DND-41 (cell line): ENCODE data around the gene ADSS1.

Experiments
- ATAC-seq: fragments of 200-7000 bp; cut with Tn5 transposase; 3 replicates; pipeline ENCODE4 v1.9.1; 2021; ENCODE audit warnings: low read depth; ENCODE audit not compliant: insufficient read depth
- DNase-seq: peaks from one replicate; pipeline ENCODE4 v3.0.0-alpha.2; 2020
- H2AFZ ChIP-seq: 2 replicates; pipeline ENCODE4 v1.6.0; 2012; ENCODE audit warnings: low read depth, low read length
- H3K27ac ChIP-seq: 2 replicates; pipeline ENCODE4 v1.5.1; 2012; ENCODE audit warnings: low read length, inconsistent platforms
- H3K27me3 ChIP-seq: fragments of 200-600 bp; sonication (generic); 2 replicates; pipeline ENCODE4 v1.6.0; 2012; ENCODE audit warnings: low read length, mild to moderate bottlenecking, inconsistent platforms; ENCODE audit not compliant: insufficient read depth, poor library complexity
- H3K36me3 ChIP-seq: 2 replicates; pipeline ENCODE4 v1.5.1; 2012; ENCODE audit warnings: low read length, inconsistent platforms; ENCODE audit not compliant: insufficient read depth
- H3K4me1 ChIP-seq: 2 replicates; pipeline ENCODE4 v1.5.1; 2012; ENCODE audit warnings: mild to moderate bottlenecking, low read length; ENCODE audit not compliant: insufficient read depth
- H3K4me2 ChIP-seq: 2 replicates; pipeline ENCODE4 v1.6.0; 2012; ENCODE audit warnings: mild to moderate bottlenecking, moderate library complexity, low read length, inconsistent platforms; ENCODE audit not compliant: insufficient read depth
- H3K4me3 ChIP-seq, 2 experiments: fragments of 200-600 bp in 1 of 2; shearing (Covaris generic) in 1 of 2; 2 replicates each; pipeline ENCODE4 v1.5.1; 2012 to 2016; ENCODE audit warnings: inconsistent platforms in 2 of 2, low read length in 2 of 2, mild to moderate bottlenecking in 2 of 2, low read depth in 1 of 2, moderate library complexity in 1 of 2
- H3K79me2 ChIP-seq: 2 replicates; pipeline ENCODE4 v1.6.0; 2012; ENCODE audit warnings: low read length, inconsistent platforms; ENCODE audit not compliant: insufficient read depth
- H3K9ac ChIP-seq: 2 replicates; pipeline ENCODE4 v1.6.0; 2012; ENCODE audit warnings: low read depth, mild to moderate bottlenecking, inconsistent platforms, low read length, moderate library complexity
- H3K9me3 ChIP-seq: 2 replicates; pipeline ENCODE4 v1.5.1; 2012; ENCODE audit warnings: low read length, moderate library complexity, mild to moderate bottlenecking, inconsistent platforms; ENCODE audit not compliant: insufficient read depth, severe bottlenecking
- H4K20me1 ChIP-seq: 2 replicates; pipeline ENCODE4 v1.6.0; 2012; ENCODE audit warnings: low read length; ENCODE audit not compliant: insufficient read depth
- CTCF ChIP-seq: IDR thresholded peaks from 2 replicates; pipeline ENCODE4 v1.5.1; 2012; ENCODE audit warnings: borderline replicate concordance, low read length, moderate library complexity, mild to moderate bottlenecking; ENCODE audit not compliant: poor library complexity, severe bottlenecking; ENCODE audit errors: extremely low read depth
- EZH2 ChIP-seq: IDR thresholded peaks from 3 replicates; pipeline ENCODE4 v1.6.1; 2012; ENCODE audit warnings: borderline replicate concordance, low read depth, mild to moderate bottlenecking, moderate library complexity, low read length, inconsistent platforms; ENCODE audit not compliant: severe bottlenecking

The ADSS1 gene

GRCh38 chr14:104777808-104778249 is 53.8 kb downstream of the ADSS1 start:
- Histone ChIP-seq H4K20me1 (peaks cover 87% of the 10 kb centered on the region), H2AFZ (no peak overlapping the region), H3K27ac (no peak overlapping the region), H3K79me2 (peaks cover 27% of the 10 kb centered on the region), H3K9ac (no peak overlapping the region), H3K27me3 (no peaks in the 10 kb centered on the region), H3K4me2 (no peak overlapping the region), H3K9me3 (no peaks in the 10 kb centered on the region), H3K4me1 (no peaks in the 10 kb centered on the region), H3K4me3 (no peak overlapping the region), H3K36me3 (peaks cover 97% of the 10 kb centered on the region)
- ATAC-seq (no peak), DNase-seq (no peak)
- TF ChIP-seq CTCF (no peak), EZH2 (no peak)

GRCh38 chr14:104778694-104779331 is 54.8 kb downstream of the ADSS1 start:
- peaks cover 93% of the 10 kb centered on the region for H3K36me3 ChIP-seq
- H3K9ac ChIP-seq, result no peak overlapping the region
- no peaks in the 10 kb centered on the region for H3K27me3 ChIP-seq
- no peaks in the 10 kb centered on the region for H3K4me1 ChIP-seq
- no peak overlapping the region for H3K4me2 ChIP-seq
- H3K79me2 ChIP-seq, result peaks cover 34% of the 10 kb centered on the region
- no peak overlapping the region for H3K27ac ChIP-seq
- H2AFZ ChIP-seq, result no peak overlapping the region
- H3K4me3 ChIP-seq, result no peak overlapping the region
- peaks cover 86% of the 10 kb centered on the region for H4K20me1 ChIP-seq
- no peak for TF ChIP-seq CTCF
- TF ChIP-seq EZH2, result no peak
- DNase-seq (no peak), ATAC-seq (no peak; the same call in 2 of the 3 replicates)
- H3K9me3 ChIP-seq, result no peaks in the 10 kb centered on the region

- TF ChIP-seq CTCF (no peak), EZH2 (no peak)
- DNase-seq, result no peak
- Histone ChIP-seq H3K79me2 (peaks cover 45% of the 10 kb centered on the region), H3K36me3 (peaks cover 93% of the 10 kb centered on the region), H3K27ac (no peak overlapping the region), H3K4me3 (no peak overlapping the region), H3K27me3 (no peaks in the 10 kb centered on the region), H3K4me1 (no peaks in the 10 kb centered on the region), H3K9me3 (no peaks in the 10 kb centered on the region), H3K4me2 (no peak overlapping the region), H3K9ac (no peak overlapping the region), H2AFZ (no peak overlapping the region), H4K20me1 (peaks cover 93% of the 10 kb centered on the region)
- no peak for ATAC-seq
Observed at GRCh38 chr14:104779776-104780512, 55.9 kb downstream of the ADSS1 start.
